Psoas muscle (tissue), 8 donors: ENCODE data around the gene KAZN. TPM values are rescaled to one million over a fixed set of nuclear protein-coding genes. Genes with fewer than 3 reads are reported as not detected.

Experiments used
- ATAC-seq, 4 donors: fragments of 200-7000 bp; cut with Tn5 transposase; one replicate each; pipeline ENCODE4 v1.9.1; 2020; ENCODE audit warnings: moderate library complexity in 3 of 4, mild to moderate bottlenecking in 2 of 4
- DNase-seq, 2 donors: peaks; one replicate each; pipeline ENCODE4 v3.0.0-alpha.2; 2020
- H3K27ac ChIP-seq: fragments of 200-600 bp; one replicate; pipeline ENCODE4 v1.8.0; 2022
- H3K27me3 ChIP-seq, 3 donors: fragments of 200-600 bp in 1 of 3; one replicate each; pipeline versions ENCODE4 v1.6.1 to v1.8.0; 2013 to 2022; ENCODE audit warnings: low read length in 2 of 3, mild to moderate bottlenecking in 2 of 3, moderate library complexity in 1 of 3; ENCODE audit not compliant: insufficient read depth in 3 of 3
- H3K36me3 ChIP-seq, 2 donors: fragments of 200-600 bp in 1 of 2; one replicate each; pipeline versions ENCODE4 v1.6.1 to v1.8.0; 2013 to 2022; ENCODE audit warnings: low read depth in 1 of 2, mild to moderate bottlenecking in 1 of 2, moderate library complexity in 1 of 2; ENCODE audit not compliant: insufficient read depth in 1 of 2
- H3K4me1 ChIP-seq: fragments of 200-600 bp; one replicate; pipeline ENCODE4 v1.8.0; 2022
- H3K4me3 ChIP-seq: fragments of 200-600 bp; one replicate; pipeline ENCODE4 v1.8.0; 2022; ENCODE audit warnings: mild to moderate bottlenecking
- H3K9me3 ChIP-seq: fragments of 200-600 bp; one replicate; pipeline ENCODE4 v1.8.0; 2022
- WGBS, 3 donors: extraction: QIAGEN DNeasy Blood & Tissue Kit; methylation state at CpG; one replicate each; pipeline versions ENCODE4 v1.1.6 to v1.1.7; 2013; 5-methylcytosine and 5-hydroxymethylcytosine counted together
- intact Hi-C, 2 donors: fragments of 100-400 bp; cut with DNase I; formaldehyde crosslinking; loops; one replicate each; pipeline versions ENCODE4 v1.11.0 to v1.14.2; 2022
- polyA plus RNA-seq, 3 donors: library from polyadenylated mRNA; stranded (reverse); fragments of 200-250 nt; gene quantifications; one replicate each; pipeline ENCODE4 v1.2.3, GENCODE V29; 2013
- total RNA-seq, 4 donors: library from RNA; stranded (reverse); fragmentation: NEBNext Ultra II Directional in 2 of 4; extraction: Animal tissue kit (Norgen Biotek cat#: 25700) in 2 of 4; gene quantifications; one replicate each; pipeline versions ENCODE4 v1.2.1 to v1.2.4, GENCODE V29; 2021 to 2023
- TF ChIP-seq, protein P1 (sequence below): fragments of 200-600 bp; IDR thresholded peaks from one replicate; pipeline ENCODE4 v1.8.0; 2022; ENCODE audit warnings: antibody characterized with exemption
- donor health status: healthy with polysubstance abuse.
- donor health status: DM: no; HTN: no; CAD: no; lungs with moderate emphysema.
- donor health status: Bipolar disorder and iron deficiency.
- donor health status: healthy.
- donor health status: DM: yes; HTN: yes; CAD: no.
- donor health status: DM: no; HTN: no; CAD: no.
- donor health status: DM: no; HTN: no; CAD: no.
- donor health status: DM: yes; HTN: yes; CAD: no.

The KAZN gene
- total and polyA plus RNA-seq, 7 donors = 0.23 to 2.3 (median 0.97) TPM

DNA sequence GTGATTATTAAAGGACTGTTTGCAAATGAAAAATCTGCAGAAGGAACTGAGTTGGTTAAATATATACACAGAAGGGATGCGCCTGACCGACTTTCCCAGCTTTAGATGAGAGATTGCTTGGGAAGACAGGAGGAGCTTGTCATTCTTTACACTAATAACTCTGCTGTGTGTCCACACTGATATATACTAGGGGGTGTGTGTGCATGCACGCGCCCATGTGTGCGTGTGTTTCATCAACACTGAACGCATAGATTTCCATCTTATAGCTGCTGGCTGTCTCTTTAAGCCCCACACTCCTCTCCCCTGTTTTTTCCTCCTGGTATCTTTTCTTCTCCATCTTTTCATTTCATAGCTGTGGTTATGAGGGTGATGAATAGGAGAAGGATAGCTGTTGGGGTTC is 6.9 kb upstream of the KAZN start:
- Histone ChIP-seq H3K27me3 (peaks cover 0 to 5% (median 3%) of the 10 kb centered on the region in 3 donors), H3K27ac (no peak overlapping the region), H3K4me1 (no peaks in the 10 kb centered on the region), H3K36me3 (no peaks in the 10 kb centered on the region), H3K9me3 (no peaks in the 10 kb centered on the region), H3K4me3 (no peak overlapping the region)
- 85 to 88% (median 87%) methylated on average over 6 of the region's 6 CpGs for WGBS, 3 donors
- DNase-seq (no peak), ATAC-seq (no peak)
- intact Hi-C loops = no loop called here
- TF ChIP-seq, protein P1, sequence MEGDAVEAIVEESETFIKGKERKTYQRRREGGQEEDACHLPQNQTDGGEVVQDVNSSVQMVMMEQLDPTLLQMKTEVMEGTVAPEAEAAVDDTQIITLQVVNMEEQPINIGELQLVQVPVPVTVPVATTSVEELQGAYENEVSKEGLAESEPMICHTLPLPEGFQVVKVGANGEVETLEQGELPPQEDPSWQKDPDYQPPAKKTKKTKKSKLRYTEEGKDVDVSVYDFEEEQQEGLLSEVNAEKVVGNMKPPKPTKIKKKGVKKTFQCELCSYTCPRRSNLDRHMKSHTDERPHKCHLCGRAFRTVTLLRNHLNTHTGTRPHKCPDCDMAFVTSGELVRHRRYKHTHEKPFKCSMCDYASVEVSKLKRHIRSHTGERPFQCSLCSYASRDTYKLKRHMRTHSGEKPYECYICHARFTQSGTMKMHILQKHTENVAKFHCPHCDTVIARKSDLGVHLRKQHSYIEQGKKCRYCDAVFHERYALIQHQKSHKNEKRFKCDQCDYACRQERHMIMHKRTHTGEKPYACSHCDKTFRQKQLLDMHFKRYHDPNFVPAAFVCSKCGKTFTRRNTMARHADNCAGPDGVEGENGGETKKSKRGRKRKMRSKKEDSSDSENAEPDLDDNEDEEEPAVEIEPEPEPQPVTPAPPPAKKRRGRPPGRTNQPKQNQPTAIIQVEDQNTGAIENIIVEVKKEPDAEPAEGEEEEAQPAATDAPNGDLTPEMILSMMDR = no peak

DNA sequence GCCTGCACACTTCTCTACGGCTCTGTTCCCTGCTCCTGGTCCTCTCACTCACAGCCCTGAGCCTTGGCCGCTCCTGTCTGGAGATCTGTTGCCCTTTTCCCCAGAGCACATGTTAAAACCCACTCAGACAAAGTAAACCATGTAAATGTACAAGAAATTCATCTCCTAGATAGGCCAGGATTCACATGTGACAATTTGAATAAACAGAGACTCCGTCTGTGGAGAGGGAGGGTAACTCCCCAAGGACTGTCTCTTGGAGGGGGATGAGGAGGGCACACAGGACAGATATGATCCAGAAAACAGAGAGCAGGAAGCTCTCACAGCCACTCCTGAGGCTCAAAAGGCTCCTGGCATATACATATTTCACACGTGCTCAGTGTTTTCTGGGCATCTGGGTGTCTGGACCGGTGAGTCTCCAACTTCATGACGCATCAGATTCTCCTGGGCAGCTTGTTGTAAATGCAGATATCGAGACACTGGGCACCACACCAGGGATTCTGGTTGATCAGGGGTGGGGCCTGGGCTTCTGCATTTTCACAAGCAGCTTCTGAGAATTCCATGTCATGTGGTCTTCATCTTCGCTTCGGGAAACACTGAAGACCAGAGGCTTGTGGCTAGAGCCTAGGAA is 6.4 kb upstream of the KAZN start:
- Histone ChIP-seq H3K36me3 (no peaks in the 10 kb centered on the region), H3K27ac (no peak overlapping the region), H3K9me3 (no peaks in the 10 kb centered on the region), H3K27me3 (peaks cover 1 to 6% (median 3%) of the 10 kb centered on the region in 3 donors), H3K4me1 (no peaks in the 10 kb centered on the region), H3K4me3 (no peak overlapping the region)
- DNase-seq (no peak), ATAC-seq (no peak)
- intact Hi-C loops = no loop called here
- TF ChIP-seq, protein P1 = no peak
- WGBS, 3 donors = 70 to 75% (median 71%) methylated on average over 9 of the region's 9 CpGs

GRCh38 chr1:14593302-14593701 is 5.2 kb upstream of the KAZN start:
- Histone ChIP-seq H3K27ac (no peak overlapping the region), H3K9me3 (no peaks in the 10 kb centered on the region), H3K27me3 (peaks cover 2 to 18% (median 3%) of the 10 kb centered on the region in 3 donors), H3K36me3 (no peaks in the 10 kb centered on the region), H3K4me1 (no peaks in the 10 kb centered on the region), H3K4me3 (no peak overlapping the region)
- WGBS, 3 donors = 60 to 72% (median 71%) methylated on average over 4 of the region's 4 CpGs
- no peak for ATAC-seq
- intact Hi-C loops = no loop called here
- DNase-seq = no peak
- TF ChIP-seq, protein P1 = no peak

DNA sequence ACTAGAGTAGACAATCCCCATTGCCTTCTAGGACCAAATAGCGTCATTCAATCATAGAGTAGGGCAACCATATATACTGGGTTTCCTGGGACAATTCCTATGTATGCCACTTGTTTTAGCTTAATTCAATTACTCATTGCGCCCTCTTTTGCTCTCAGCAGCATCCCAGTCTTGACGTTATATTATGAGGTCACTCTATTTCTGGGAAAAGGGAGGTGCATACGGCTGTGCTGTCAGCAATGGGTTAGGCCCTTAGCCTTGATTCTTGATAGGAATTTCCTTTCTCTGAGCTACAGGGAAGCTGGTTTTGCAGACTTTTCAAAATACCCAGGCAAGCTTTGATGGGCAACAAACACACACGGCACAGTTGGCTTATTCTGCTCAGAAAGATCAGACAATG is 4.4 kb upstream of the KAZN start:
- H3K27ac ChIP-seq = no peak overlapping the region
- TF ChIP-seq, protein P1 = no peak
- no peaks in the 10 kb centered on the region for H3K36me3 ChIP-seq
- H3K4me1 ChIP-seq = no peaks in the 10 kb centered on the region
- DNase-seq (no peak), ATAC-seq (no peak)
- peaks cover 3 to 26% (median 4%) of the 10 kb centered on the region in 3 donors for H3K27me3 ChIP-seq
- 63 to 79% (median 72%) methylated on average over 5 of the region's 5 CpGs for WGBS, 3 donors
- no peak overlapping the region for H3K4me3 ChIP-seq
- H3K9me3 ChIP-seq = no peaks in the 10 kb centered on the region
- intact Hi-C loops = no loop called here

DNA sequence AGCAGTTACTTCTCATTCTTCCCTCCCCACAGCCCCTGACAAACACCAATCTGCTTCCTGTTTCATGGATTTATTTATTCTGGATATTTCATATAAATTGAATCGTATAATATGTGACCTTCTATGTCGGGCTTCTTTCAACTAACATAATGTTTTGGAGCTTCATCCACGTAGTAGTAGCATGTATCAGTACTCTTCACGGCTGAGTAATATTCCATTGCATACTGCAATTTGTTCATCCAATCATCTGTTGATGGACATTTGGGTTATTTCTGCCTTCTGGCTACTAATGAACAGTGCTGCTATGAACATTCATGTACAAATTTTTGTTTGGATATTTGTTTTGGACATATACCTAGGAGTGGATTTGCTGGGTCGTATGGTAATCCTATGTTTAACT is 1.9 kb upstream of the KAZN start:
- peaks cover 3 to 51% (median 12%) of the 10 kb centered on the region in 3 donors for H3K27me3 ChIP-seq
- intact Hi-C loops = no loop called here
- no peak for DNase-seq

More for the DNA sequence above, 1.9 kb upstream of the KAZN start:
- Histone ChIP-seq H3K27ac (no peak overlapping the region), H3K36me3 (no peaks in the 10 kb centered on the region), H3K9me3 (no peaks in the 10 kb centered on the region), H3K4me1 (no peaks in the 10 kb centered on the region), H3K4me3 (no peak overlapping the region)
- WGBS, 3 donors = 82 to 87% (median 84%) methylated on average over 5 of the region's 5 CpGs
- ATAC-seq = no peak
- TF ChIP-seq, protein P1 = no peak
